CD4-positive, alpha-beta T cell treated with Interleukin-6 for 4 hours (primary cell): ENCODE measurements around the gene DNAJC11.
"Not testable (repeated sequence)": the region's sequence is repeated elsewhere in the genome, so short reads cannot be mapped to it uniquely, and the experiment has no call there.

Source experiments
- DNase-seq: peaks from one replicate; pipeline ENCODE4 v3.0.0-alpha.2; 2020; ENCODE audit warnings: mixed read lengths

Gene DNAJC11, protein sequence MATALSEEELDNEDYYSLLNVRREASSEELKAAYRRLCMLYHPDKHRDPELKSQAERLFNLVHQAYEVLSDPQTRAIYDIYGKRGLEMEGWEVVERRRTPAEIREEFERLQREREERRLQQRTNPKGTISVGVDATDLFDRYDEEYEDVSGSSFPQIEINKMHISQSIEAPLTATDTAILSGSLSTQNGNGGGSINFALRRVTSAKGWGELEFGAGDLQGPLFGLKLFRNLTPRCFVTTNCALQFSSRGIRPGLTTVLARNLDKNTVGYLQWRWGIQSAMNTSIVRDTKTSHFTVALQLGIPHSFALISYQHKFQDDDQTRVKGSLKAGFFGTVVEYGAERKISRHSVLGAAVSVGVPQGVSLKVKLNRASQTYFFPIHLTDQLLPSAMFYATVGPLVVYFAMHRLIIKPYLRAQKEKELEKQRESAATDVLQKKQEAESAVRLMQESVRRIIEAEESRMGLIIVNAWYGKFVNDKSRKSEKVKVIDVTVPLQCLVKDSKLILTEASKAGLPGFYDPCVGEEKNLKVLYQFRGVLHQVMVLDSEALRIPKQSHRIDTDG

DNA sequence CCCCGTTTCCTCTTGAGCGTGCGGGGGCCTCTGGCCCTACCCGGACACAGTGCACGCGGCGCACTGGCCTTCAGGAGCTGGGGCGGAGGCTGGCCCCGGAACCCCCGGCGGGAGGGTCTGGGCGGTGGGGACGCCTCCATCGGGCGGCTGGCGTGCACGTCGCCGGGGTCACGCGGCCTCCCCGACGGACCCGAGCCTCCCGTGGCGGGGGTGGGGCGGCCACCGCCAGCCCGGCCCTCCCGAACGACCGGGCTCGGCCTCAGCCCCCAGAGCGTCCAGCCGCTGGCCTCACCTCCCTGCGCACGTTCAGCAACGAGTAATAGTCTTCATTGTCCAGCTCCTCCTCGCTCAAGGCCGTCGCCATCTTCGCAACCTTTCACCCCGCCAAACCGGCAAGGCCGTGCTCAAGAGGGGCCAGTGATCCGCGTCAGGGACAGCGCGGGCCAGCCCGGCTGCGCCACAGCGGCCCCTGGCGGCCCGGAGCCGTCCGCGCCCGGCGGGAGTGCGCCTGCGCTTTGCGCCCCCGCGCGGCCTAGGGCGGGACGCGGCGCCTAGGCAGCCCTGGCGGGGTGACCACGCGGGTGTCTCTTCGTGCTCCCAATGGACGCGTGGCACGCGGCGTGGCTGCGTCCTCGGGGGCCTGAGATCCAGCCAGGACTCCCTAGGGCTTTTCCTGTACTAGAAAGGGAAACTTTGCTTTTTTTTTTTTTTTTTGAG lies at the start of gene DNAJC11:
DNAJC11 (minus strand) TSS at position 380 of the 717 bp plus-strand sequence; CDS start at position 364, 16 bp downstream.
- peak; percentile 88 for DNase-seq

DNA sequence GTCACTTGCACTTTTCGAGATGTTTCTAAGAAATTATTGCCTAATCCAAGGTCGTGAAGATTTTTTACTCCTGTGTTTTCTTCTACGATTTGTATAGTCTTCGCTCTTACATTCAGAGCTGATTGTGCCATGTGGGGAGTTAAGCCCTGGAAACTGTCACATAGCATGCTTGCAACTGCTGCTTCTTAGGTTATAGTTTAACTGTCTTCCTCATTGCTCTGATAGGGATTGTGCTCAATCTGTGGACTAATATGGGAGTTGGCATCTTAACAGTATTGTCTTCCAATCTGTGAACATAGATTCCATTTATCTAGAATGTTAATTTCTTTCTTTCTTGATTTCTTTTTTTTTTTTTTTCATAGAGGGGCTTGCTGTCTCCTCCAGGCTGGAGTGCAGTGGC lies 48.9 kb upstream of the DNAJC11 start:
- DNase-seq: no peak

DNA sequence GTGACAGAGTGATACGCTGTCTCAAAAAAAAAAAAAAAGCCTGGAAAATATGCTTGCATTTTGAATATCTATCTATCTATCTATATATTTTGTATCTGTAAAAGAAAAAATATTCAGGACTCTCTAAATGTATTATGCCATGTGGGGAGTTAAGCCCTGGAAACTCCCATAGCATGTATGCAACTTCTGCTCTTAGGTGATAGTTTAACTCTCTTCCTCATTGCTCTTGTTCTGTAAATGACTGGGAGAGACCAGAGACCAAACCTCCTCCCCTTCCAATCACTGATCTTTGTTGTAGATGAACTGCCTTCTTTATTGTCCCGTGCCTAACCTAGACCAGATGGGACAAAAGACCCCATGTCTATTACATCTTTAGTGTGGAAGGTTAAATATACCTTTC lies 46.1 kb upstream of the DNAJC11 start:
- DNase-seq: no peak

DNA sequence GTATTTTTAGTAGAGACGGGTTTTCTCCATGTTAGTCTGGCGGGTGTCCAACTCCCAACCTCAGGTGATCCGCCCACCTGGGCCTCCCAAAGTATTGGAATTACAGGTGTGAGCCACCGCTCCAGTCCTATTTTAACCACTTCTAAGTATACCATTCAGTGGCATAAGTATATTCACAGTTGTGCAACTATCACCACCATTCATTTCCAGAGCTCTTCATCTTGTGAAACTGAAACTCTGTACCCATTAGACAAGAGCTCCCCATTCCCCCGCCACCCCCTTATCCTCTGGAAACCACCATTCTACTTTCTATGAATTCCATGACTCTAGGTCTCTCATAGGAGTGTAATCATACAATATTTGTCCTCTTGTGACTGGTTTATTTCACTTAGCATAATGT lies 43.5 kb upstream of the DNAJC11 start:
- DNase-seq: no peak

DNA sequence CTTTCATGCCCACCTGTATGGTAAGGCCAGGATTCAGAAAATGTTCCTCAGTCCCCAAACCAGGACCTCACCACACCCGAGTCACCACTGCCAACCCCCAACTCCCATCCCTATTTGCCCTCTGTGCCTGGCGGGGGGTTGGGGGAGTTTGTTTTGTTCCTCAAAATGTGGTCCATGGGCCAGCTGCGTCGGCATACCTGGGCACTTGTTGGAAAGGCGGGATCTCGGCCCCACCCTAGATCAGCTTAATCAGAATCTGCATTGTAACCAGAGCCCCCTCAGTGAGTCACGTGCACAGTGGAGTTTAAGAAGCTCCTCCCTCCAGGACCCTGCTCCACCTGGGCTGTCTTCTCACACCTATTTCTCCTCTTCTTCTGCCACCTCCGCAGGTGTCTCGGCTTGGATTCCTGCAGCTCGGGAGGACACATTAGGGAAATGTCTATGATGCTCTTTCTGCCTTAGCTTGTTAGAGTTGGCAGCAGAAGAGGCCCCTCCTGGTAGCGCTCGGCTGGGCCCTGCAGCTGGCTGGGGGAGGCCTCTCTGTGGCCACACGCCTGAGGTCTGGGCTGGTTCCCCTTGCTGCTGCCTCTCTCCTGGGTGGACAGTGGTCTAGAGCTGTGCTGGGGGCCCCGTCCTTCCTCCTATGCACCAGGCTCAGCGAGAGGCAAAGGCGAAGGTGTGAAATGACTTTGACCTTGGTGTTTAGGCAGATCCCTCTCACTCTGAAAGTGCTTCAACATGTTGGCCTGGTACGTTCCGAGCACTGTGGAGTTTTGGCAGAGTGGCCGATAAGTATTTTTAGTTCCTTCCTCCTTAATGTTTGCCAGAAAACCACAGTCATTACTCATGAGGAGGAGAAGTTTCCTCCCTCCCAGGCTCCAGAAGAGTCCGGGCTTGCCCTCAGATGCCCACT lies 41.8 kb upstream of the DNAJC11 start:
- peak; percentile 6 for DNase-seq

DNA sequence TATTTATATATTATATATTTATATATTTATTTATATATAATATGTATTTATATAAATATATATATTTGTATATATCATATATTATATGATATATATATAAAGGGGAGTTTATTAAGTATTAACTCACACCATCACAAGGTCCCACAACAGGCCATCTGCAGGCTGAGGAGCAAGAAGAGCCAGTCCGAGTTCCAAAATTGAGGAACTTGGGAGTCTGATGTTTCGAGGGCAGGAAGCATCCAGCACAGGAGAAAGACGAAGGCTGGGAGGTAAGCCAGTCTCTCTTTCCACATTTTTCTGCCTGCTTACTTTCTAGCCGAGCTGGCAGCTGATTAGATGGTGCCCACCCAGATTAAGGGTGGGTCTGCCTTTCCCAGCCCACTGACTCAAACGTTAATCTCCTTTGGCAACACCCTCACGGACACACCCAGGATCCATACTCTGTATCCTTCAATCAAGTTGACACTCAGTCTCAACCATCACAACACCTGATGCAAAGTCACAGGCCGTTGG lies 41.1 kb upstream of the DNAJC11 start:
- not testable (repeated sequence) for DNase-seq

DNA sequence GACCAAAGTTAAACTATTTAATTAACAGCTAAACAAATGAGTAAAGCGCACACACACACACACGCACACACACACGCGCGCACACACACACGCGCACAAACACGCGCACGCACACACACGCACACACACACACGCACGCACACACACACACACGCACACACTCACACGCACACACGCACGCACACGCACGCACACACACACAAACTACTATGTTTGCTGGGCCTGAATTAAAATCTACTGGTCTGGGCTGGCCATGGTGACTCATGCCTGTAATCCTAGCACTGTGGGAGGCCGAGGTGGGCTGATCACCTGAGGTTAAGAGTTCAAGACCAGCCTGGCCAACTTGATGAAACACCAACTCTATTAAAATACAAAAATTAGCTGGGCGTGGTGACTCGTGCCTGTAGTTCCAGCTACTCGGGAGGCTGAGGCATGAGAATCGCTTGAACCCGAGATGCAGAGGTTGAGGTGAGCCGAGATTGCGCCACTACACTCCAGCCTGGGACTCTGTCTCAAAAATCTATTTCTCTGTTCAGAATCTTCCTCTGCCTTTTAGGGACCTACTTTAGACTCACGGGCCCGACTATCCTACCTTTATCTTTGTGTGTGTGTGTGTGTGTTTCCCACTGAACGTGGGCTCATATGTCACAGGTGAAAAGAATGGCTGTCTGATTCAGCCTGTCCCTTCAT lies 37.5 kb upstream of the DNAJC11 start:
- no peak for DNase-seq

DNA sequence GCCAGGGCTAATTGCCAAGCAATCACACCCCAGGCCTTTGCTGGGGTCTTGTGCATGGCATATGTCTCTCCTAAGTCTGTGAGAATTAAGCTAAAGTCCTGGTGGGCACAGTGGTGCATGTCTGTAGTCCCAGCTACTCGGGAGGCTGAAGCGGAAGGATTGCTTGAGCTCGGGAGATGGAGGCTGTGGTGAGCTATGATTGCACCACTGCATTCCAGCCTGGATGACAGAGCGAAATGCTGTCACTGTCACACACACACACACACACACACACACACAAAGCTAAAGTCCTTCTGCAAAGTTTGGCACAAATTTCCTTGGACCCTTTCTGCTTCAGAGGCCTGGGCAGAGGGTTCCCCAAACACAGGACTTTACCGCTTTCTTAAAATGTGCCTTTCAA lies 31.3 kb upstream of the DNAJC11 start:
- DNase-seq: no peak

DNA sequence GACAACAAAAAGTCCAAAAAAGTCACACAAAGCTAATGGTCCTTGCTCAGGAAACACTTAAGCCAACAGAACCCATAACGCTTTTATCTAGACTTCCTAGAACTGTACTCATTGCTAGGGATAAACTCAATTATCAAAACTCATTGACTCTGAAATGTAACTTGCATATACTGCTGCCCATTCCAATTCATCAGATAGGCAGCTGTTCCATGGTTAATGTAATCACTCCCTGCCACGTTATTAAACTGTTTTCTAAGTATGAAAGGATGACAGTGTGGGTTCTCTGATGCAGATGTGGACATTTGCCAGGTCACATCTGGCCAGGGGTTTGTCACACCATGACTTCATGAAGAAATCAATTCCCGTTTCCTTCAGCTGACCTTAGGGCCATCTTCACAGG lies 30.3 kb upstream of the DNAJC11 start:
- no peak for DNase-seq

DNA sequence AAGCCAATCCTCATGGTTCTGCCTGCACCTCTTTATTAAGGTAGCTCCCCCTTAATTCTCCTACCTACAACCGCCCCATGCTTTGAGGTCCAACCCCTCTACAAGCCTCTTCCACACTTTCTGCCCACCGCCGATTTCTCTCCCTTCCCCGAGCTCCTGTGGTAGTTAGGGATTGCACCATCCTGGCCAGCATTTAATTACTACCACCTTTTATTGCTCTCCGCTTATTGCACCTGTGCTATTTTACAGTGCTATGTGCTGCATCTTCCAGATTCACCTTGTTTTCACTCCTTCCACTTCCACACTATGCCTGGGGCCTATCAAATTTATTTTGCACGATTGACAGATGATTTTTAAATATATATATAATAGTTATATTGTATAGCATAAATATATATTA lies 29.3 kb upstream of the DNAJC11 start:
- no peak for DNase-seq

DNA sequence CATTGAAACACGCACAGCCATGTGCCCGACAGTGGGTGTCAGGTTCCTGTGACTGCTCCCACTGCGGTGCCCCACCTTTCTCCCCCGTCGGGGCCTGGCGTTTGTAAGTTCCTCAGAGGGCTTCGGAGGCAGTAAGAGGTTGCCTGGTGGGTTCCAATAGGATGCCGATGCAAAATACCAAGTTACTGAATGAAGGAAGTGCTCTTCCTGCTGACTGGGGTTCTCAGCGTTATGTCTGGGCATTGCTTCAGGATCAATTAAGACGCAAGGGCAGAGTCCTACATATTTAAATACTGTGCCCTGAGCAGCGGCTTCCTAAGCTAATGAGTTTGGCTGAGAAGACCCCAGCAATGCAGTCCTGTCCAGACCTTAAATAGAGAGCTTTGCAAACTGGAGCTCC lies 28.9 kb upstream of the DNAJC11 start:
- DNase-seq: no peak

DNA sequence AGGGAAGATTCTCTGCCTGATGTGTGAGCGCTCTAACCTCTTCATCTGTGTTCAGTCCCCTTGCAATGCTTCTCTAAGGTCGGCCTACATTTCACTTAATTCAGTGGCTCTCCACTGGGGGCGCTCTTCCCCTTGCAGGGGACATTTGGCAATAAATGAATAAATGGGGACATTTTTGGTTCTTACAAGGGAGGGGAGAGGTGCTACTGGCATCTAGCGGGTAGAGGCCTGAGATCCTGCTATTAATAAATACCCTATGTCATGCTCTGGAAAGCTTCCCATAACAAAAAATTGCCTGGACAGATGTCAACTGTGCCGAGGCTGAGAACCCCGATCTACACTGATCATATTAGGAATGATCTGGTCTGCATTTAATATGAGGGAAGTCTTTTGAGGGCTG lies 25.9 kb upstream of the DNAJC11 start:
- DNase-seq: peak; percentile 69

DNA sequence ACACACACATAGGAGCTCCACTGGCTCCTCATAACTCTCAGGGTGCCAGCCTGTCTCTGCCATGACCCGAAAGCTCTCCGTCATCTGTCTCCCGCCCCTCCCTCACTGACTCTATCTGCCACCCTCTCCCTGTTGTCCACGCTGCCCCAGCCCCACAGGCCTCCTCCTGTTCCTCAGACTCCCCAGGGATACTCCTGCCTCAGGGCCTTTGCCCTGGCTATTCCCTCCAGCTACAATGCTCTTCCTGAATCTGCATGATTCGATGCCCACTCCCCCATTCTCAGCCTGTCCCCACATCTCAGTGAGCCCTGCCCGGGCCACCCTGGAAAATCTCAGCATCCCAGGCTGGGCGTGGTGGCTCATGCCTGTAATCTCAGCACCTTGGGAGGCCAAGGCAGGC lies 24.6 kb upstream of the DNAJC11 start:
- DNase-seq: no peak

DNA sequence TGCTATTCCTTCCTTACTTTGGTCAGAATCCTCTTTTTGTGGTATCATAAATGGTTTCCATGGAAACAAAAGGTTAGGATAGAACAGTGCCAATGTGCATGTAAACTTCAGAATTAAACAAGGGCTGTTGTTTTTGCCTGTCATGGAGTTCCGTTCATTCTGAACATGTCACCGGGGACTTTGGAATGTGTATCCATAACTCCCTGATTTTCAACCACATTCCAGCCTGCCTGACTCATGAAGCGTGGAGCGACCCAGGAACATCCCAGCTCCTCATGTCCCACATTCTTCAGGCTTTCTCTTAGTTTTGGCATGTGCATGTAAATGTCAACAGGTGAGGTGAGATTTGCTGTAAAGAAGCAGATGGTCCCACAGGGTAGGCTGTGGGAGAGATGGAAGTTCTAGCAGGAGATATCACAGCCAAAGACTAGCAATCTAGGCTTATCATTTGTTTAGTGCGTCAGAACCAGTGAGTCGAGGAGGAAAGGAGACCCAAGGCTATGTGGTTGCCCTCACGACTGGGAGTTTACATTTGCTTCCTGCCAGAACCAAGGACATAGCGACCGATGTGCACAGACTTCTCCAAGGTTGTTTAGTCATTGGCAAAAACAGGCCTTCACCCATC lies 23.0 kb upstream of the DNAJC11 start:
- no peak for DNase-seq

DNA sequence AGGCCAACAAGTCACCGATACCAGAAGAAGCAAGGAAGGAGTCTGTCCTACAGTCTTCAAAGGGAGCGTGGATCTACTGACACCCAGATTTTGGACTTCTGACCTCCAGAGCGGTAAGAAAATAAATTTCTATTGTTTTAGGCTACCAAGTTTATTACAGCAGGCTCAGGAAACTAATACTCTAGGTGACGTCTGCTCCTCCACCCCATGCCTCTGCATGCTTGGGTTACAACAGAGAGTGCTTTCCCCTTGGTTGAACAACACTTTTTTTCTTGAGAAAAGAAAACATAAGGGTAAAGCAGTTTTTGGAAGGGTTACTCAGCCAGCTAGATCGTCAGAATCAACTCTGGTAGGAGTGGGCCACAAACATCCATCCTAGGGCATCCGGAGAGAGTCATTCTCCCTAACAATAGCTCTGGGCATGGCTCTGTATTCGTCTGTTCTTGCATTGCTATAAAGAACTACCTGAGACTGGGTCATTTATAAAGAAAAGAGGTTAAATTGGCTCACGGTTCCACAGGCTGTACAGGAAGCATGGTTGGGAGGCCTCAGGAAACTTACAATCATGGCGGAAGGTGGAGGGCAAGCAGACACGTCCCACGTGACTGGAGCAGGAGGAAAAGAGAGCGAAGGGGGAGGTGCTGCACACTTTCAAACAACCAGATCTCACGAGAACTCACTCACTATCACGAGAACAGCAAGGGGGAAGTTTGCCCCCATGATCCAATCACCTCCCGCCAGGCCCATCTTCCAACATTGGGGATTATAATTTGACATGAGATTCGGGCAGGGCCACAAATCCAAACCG lies 22.2 kb upstream of the DNAJC11 start:
- DNase-seq: no peak

DNA sequence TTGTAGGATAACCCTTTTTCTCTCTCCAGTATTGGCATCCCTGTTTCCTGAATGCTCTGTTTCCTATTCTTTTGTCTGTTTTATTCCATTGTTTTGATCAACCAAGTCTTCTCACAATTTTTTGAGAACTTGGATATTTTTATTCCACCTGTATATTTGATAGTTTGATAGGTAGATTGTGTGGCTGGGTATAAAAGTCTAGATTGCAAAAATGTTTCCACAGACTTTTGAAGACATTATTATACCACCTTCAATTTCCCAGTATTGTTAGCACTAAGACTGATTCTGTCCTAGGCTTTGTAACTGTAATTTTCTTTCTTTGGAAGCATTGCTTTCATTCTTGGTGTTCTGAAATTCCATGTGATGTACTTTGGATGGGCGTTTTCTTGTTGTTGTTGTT lies 9.6 kb upstream of the DNAJC11 start:
- no peak for DNase-seq

DNA sequence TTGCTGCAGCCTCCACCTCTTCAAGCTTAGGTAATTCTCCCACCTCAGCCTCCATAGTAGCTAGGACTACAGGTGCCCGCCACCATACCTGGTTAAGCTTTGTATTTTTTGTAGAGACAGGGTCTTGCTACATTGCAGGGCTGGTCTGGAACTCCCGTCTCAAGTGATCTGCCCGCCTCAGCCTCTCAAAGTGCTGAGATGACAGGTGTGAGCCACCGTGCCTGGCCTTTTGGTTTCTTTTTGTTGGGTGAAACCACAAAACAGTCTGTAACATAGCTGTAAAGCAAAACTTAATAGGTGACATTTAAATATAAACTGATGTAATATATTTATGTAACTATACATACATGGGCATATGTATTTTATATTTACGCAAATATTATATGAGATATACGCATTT lies 3.1 kb upstream of the DNAJC11 start:
- DNase-seq: no peak

DNA sequence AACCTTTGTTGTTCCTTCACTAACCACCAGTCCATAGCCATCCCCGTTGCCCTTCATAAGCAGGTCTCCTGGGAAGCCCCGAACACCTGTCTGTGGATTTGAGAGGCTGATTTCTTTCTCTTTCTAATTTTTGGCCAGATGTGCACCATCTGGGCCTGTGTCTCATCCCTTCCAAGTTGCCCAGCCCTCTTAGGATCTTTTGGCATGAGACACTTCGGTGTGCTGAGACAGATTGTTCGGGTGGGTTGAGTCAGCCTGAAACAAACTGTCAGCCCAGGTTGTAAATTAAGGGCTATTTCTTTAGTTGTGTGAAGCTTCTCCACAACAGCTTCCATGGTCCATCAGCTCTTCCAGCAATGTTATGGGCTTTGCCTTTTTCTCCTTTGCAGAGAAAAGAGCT lies 1.4 kb upstream of the DNAJC11 start:
- no peak for DNase-seq

DNA sequence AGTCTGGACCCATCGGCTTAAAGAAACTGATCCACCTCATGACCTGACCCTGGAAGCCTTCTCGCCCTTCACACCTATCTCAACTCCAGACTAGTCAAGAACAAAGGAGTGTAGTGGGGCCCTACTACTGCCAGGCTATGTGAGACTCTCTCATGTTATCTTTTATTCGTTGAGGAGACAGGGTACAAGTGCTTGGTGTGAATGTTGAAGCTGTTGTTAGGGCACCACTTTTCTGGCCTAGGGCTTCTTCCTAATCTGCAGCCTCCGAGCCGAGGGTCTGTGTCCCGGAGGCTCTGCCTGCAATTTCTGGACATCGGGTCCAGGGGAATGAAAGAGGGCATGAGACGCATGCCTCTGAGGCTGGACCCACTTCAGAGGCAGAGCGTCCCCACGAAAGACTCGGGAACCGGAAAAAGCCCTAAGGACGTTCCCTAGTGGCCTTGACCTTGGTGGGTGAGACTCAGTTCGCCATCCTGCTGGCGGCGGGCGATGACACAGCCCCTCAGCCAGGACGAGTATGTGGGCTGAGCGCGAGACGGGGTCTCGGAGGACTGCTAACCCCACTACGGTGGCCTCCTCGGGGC lies 671 bp downstream of the DNAJC11 start:
- DNase-seq: no peak

DNA sequence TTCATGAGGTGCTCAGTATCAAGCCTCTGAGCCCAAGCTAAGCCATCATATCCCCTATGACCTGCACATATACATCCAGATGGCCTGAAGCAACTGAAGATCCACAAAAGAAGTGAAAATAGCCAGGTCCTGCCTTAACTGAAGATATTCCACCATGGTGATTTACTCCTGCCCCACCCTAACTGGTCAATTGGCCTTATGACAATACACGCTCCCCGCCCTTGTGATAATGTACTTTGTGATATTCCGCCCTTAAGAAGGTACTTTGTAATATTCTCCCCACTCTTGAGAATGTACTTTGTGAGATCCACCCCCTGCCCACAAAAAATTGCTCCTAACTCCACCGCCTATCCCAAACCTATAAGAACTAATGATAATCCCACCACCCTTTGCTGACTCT lies 1.7 kb downstream of the DNAJC11 start:
- not testable (repeated sequence) for DNase-seq
